Measurements from ENCODE around the gene SLC34A1. TPM values are rescaled to one million over a fixed set of nuclear protein-coding genes. Genes with fewer than 3 reads are reported as not detected.

Gene SLC34A1
- total and polyA plus RNA-seq, 2 of the 4 experiments (the other 2 are of a cell fraction) = not detected

GRCh38 chr5:177409043-177409801, 25.0 kb downstream of the SLC34A1 start, which contains the start of gene F12:
Gene F12, minus strand, starts transcription at chr5:177409564. Its CDS starts 37 bp downstream, at chr5:177409527.
- BruUV-seq (replicated peaks) = no TSS peak
- in situ Hi-C loops (cut with MboI; ENCODE audit: low sequenced_read_pairs) = loop anchor here (5.0 kb wide), 1 partner anchor 38 kb away; the partner anchor contains the start of gene PRR7
- CTCF ChIA-PET = no interaction called here

More at GRCh38 chr5:177409043-177409801, 25.0 kb downstream of the SLC34A1 start, which contains the start of gene F12:
- 88% methylated on average over 6 of the region's 9 CpGs; no CpG with 5 or more reads in 1 of the 2 experiments for WGBS, 2 experiments (ENCODE audit: extremely low coverage in 2 of 2, insufficient read length in 1 of 2)
- no peak within 1 kb of the TSS for H4K91ac ChIP-seq (ENCODE audit: insufficient read depth, low read depth, low read length)
- H2AK5ac ChIP-seq (ENCODE audit: low read depth, low read length) = no peak within 1 kb of the TSS
- no peak within 1 kb of the TSS for H3K27ac ChIP-seq (ENCODE audit: insufficient read depth, low read length)
- no peak within 1 kb of the TSS for H2BK20ac ChIP-seq (ENCODE audit: low read depth, low read length)
- H2BK120ac ChIP-seq (ENCODE audit: low read depth, low read length) = no peak within 1 kb of the TSS
- no peak within 1 kb of the TSS for H3K56ac ChIP-seq (ENCODE audit: extremely low read depth, insufficient read depth, low read length)
- H3K9ac ChIP-seq (ENCODE audit: low read depth, low read length) = no peak within 1 kb of the TSS
- dilution Hi-C loops (cut with HindIII; ENCODE audit: low sequenced_read_pairs, unreplicated experiment) (no loop called here), intact Hi-C loops (cut with micrococcal nuclease) (no loop called here)
- H3K4me1 ChIP-seq (ENCODE audit: control insufficient read depth, insufficient read depth, low read length) = 0 out of 2 replicates have a peak, but pooled peaks cover 2% of the 10 kb centered on the region
- H4K20me1 ChIP-seq (ENCODE audit: insufficient read depth, low read length) = no peaks in the 10 kb centered on the region
- no peak within 1 kb of the TSS for H3K14ac ChIP-seq (replicated peaks; ENCODE audit: low read depth, low read length)
- TF ChIP-seq RAD21 (IDR thresholded peaks at IDR 0.05; ENCODE audit: low read length) (no peak), ELK1 (IDR thresholded peaks at IDR 0.05; ENCODE audit: borderline replicate concordance, low read depth, low read length) (no peak), MXI1 (IDR thresholded peaks at IDR 0.05; ENCODE audit: borderline replicate concordance, low read depth, low read length) (no peak), SMC3 (IDR thresholded peaks at IDR 0.05; ENCODE audit: low read depth, low read length) (no peak), NFE2L2 (IDR thresholded peaks at IDR 0.05; ENCODE audit: low read depth, low read length) (no peak), MAZ (IDR thresholded peaks at IDR 0.05; ENCODE audit: borderline replicate concordance, low read depth, low read length) (no peak), MAFK (IDR thresholded peaks at IDR 0.05; ENCODE audit: low read depth, low read length) (no peak), RCOR1 (IDR thresholded peaks at IDR 0.05; ENCODE audit: insufficient replicate concordance, low read length) (no peak), CTCF (conservative IDR thresholded peaks at IDR 0.05; ENCODE audit: low read depth, low read length) (no peak), POLR2A (IDR thresholded peaks at IDR 0.05; ENCODE audit: low read depth, low read length) (no peak), FOS (IDR thresholded peaks at IDR 0.05; ENCODE audit: low read depth, low read length) (no peak), CHD1 (IDR thresholded peaks at IDR 0.05; ENCODE audit: low read depth, low read length) (no peak)
- TF ChIP-seq, protein P1, sequence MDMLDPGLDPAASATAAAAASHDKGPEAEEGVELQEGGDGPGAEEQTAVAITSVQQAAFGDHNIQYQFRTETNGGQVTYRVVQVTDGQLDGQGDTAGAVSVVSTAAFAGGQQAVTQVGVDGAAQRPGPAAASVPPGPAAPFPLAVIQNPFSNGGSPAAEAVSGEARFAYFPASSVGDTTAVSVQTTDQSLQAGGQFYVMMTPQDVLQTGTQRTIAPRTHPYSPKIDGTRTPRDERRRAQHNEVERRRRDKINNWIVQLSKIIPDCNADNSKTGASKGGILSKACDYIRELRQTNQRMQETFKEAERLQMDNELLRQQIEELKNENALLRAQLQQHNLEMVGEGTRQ (IDR thresholded peaks at IDR 0.05; ENCODE audit: low read depth, low read length) = no peak
- H3K18ac ChIP-seq (ENCODE audit: low read depth, low read length) = no peak within 1 kb of the TSS
- H2AK9ac ChIP-seq (replicated peaks; ENCODE audit: low read depth, low read length, poor library complexity) = no peak within 1 kb of the TSS
- peaks cover 26% of the 10 kb centered on the region for H3K27me3 ChIP-seq (ENCODE audit: control insufficient read depth, insufficient read depth, low read length)
- no peak within 1 kb of the TSS for H3K4me2 ChIP-seq (ENCODE audit: low read depth, low read length)
- H3K4ac ChIP-seq (ENCODE audit: low read depth, low read length) = no peak within 1 kb of the TSS
- no peak within 1 kb of the TSS for H3K4me3 ChIP-seq (ENCODE audit: insufficient read depth, low read depth, low read length)
- H3K9me3 ChIP-seq (ENCODE audit: control insufficient read depth, insufficient read depth, low read length) = no peaks in the 10 kb centered on the region
- ATAC-seq (ENCODE audit: low read depth) (no peak), DNase-seq (no peak)
- no peaks in the 10 kb centered on the region for H3K9me1 ChIP-seq (ENCODE audit: insufficient read depth, low read length)
- H4K8ac ChIP-seq (ENCODE audit: low read depth in 2 of 2, low read length in 2 of 2) = no peak within 1 kb of the TSS
- H3K23ac ChIP-seq (ENCODE audit: low read depth, low read length) = no peak within 1 kb of the TSS
- POLR2A ChIA-PET (ENCODE audit: unreplicated experiment) = no interaction called here
- H3K79me1 ChIP-seq (ENCODE audit: low read depth in 1 of 2, low read length in 2 of 2) = no peaks in the 10 kb centered on the region
- H3K36me3 ChIP-seq (ENCODE audit: control insufficient read depth, insufficient read depth, low read length) = no peaks in the 10 kb centered on the region
- no peak within 1 kb of the TSS for H4K5ac ChIP-seq (ENCODE audit: low read depth, low read length)
- no peak within 1 kb of the TSS for H2AFZ ChIP-seq (replicated peaks; ENCODE audit: low read length, poor library complexity)
- no peak within 1 kb of the TSS for H2BK15ac ChIP-seq (ENCODE audit: low read depth, low read length)
- H2BK5ac ChIP-seq (ENCODE audit: low read depth, low read length, poor library complexity, severe bottlenecking) = no peak within 1 kb of the TSS

Measured in IMR-90 (cell line).